IPS-NIHi7 (cell line): ENCODE measurements around the gene TMEM209.
A peak's percentile ranks its signal among the peaks of the same experiment; 100 is the strongest.
"Not testable (repeated sequence)": the region's sequence is repeated elsewhere in the genome, so short reads cannot be mapped to it uniquely, and the experiment has no call there.

Experiments
- DNase-seq: peaks from one replicate; pipeline ENCODE4 v3.0.0; 2012; ENCODE audit warnings: mixed read lengths; ENCODE audit errors: extremely low spot score

Gene TMEM209

GRCh38 chr7:130162196-130162595 is 43.0 kb downstream of the TMEM209 start:
- DNase-seq = no peak

GRCh38 chr7:130160455-130160854 is 44.8 kb downstream of the TMEM209 start:
- DNase-seq = no peak

- no peak for DNase-seq
Measured at GRCh38 chr7:130160023-130160422, 45.2 kb downstream of the TMEM209 start.

GRCh38 chr7:130157700-130158099 is 47.5 kb downstream of the TMEM209 start:
- DNase-seq = no peak

- DNase-seq = no peak
Measured at GRCh38 chr7:130156140-130156539, 49.1 kb downstream of the TMEM209 start.

- peak; percentile 81 for DNase-seq
Measured at GRCh38 chr7:130154501-130155317, 50.5 kb downstream of the TMEM209 start.

GRCh38 chr7:130154131-130154500 is 51.1 kb downstream of the TMEM209 start:
- no peak for DNase-seq

- no peak for DNase-seq
Measured at GRCh38 chr7:130153211-130153908, 51.8 kb downstream of the TMEM209 start.

- DNase-seq = no peak
Measured at GRCh38 chr7:130152493-130153210, 52.6 kb downstream of the TMEM209 start.

- DNase-seq = no peak
Measured at GRCh38 chr7:130151591-130152492, 53.4 kb downstream of the TMEM209 start.

- no peak for DNase-seq
Measured at GRCh38 chr7:130150587-130150986, 54.6 kb downstream of the TMEM209 start.

GRCh38 chr7:130149281-130150139 is 55.7 kb downstream of the TMEM209 start:
- DNase-seq = no peak

- no peak for DNase-seq
Measured at GRCh38 chr7:130148561-130148960, 56.6 kb downstream of the TMEM209 start.

GRCh38 chr7:130147710-130148325 is 57.4 kb downstream of the TMEM209 start:
- DNase-seq = no peak

- DNase-seq = no peak
Measured at GRCh38 chr7:130146693-130147405, 58.4 kb downstream of the TMEM209 start.

- DNase-seq = not testable (repeated sequence)
Measured at GRCh38 chr7:130146142-130146541, 59.1 kb downstream of the TMEM209 start.

GRCh38 chr7:130145424-130146100 is 59.6 kb downstream of the TMEM209 start:
- DNase-seq = no peak

GRCh38 chr7:130144312-130145171 is 60.7 kb downstream of the TMEM209 start:
- DNase-seq = no peak
